Measurements from ENCODE around the gene PLAU. TPM values are rescaled to one million over a fixed set of nuclear protein-coding genes. Genes with fewer than 3 reads are reported as not detected.
"Not testable (repeated sequence)": the region's sequence is repeated elsewhere in the genome, so short reads cannot be mapped to it uniquely, and the experiment has no call there.

The PLAU gene
- polyA plus RNA-seq, 3 donors from 2014 or later = 0.08 TPM; not detected in 2

DNA sequence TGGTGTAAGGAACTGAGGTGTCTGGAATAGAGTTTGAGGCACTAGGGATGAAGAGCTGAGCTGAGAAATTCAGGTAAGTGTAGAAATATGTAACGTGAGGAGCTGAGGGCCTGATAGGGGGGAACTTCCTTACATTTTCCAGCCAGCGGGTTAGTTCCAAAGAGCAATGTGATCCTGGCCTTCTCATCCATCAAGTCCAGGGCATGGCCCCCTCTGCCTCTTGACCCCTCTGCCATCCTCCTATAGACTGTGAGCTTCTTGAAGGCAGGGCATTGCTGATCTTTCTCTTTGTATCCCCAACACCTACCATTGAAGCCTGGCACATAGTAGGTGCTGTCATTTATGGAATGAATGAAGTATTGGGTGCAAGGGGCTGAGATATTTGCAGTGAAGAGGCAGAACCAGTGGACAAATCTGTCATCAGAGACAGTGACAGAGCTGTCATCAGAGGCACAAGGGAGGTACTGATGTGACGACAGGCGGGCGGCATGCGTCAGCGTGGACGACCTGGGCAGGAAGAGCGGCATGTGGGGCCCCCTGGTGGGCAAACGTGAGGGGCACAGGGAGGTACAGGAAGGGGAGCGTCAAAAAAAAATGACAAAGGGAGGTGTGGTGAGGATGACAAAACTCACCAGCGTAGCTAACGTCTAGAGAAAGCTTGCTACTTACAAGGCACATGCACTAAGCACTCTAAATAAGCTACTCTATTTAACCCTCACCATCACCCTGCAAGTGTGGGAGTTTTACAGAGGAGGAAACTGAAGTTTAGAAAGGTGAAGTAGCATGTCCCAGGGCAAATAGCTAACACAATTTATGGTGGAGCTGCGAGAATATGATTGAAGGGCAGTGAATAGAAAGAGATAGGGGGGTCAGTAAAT is 31.4 kb upstream of the PLAU start:
- no peaks in the 10 kb centered on the region for H3K9me3 Mint-ChIP-seq
- peak; percentile 93 to 96 (median 94) for DNase-seq
- H3K36me3 Mint-ChIP-seq = no peaks in the 10 kb centered on the region
- peak overlapping the region; percentile 68 to 96 (median 87) for H3K27ac Mint-ChIP-seq
- peaks cover 2 to 11% (median 5%) of the 10 kb centered on the region in 3 donors for H3K27me3 Mint-ChIP-seq (ENCODE audit: low read depth in 3 of 3)
- H3K4me1 Mint-ChIP-seq = peaks cover 19 to 25% of the 10 kb centered on the region in 2 donors
- H3K4me3 Mint-ChIP-seq = peak overlapping the region in 2 of 5 donors; percentile 2 to 42

DNA sequence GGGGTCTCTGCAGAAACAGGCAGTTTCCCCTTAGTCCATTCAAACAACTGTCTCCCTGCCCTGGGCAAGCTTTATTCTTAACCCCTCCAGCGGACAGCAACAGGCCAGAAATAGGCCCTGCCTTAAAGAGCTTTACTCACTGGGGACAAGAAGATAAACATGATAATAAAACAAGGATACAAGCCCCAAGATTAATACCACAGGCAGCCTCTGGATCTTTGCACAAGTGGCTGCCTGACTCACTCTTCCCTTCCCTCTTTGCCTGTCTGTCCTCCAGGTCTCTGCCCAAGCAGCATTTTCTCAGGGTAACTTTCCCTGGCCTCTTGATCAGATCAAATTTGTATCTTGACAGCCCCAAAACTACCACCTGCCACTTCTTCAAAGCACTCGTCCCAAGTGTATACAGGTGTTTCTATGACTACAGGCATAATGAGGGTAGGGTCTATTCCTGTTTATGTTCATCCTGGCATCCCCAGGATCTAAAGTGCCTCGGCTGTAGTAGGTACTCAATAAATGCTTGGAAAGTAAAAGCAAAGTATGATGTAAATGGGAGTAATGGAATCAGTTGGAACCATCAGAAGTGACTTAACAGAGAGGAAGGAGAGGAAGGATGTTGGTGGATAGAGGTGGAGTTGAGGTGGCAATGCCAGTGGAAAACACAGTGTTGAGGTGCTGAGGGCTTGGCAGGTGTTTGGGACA is 29.6 kb upstream of the PLAU start:
- no peak for DNase-seq
- no peak overlapping the region for H3K4me3 Mint-ChIP-seq
- peaks cover 2 to 6% (median 2%) of the 10 kb centered on the region in 3 donors for H3K27me3 Mint-ChIP-seq (ENCODE audit: low read depth in 3 of 3)
- no peaks in the 10 kb centered on the region for H3K9me3 Mint-ChIP-seq
- H3K4me1 Mint-ChIP-seq = peaks cover 17 to 23% of the 10 kb centered on the region in 2 donors
- H3K36me3 Mint-ChIP-seq = no peaks in the 10 kb centered on the region
- H3K27ac Mint-ChIP-seq = peak overlapping the region in 4 of 6 donors; percentile 4 to 81 (median 57)

DNA sequence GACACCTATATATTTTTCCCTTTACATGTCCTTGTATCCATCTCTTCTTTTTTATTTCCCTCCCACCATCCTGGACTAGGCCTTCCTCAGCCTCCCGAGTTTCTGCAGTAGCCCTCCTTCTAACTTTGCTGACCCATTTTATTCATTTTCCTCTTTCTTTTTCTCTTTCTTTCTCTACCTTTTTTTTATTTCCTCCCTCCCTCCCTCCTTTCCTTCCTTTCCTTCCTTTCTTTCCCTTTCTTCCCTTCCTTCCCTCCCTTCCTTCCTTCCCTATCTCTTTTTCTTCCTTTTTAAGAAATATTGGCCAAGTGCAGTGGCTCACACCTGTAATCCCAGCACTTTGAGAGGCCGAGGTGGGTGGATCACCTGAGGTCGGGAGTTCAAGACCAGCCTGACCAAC is 26.9 kb upstream of the PLAU start:
- H3K4me3 Mint-ChIP-seq = no peak overlapping the region
- H3K9me3 Mint-ChIP-seq = no peaks in the 10 kb centered on the region
- H3K4me1 Mint-ChIP-seq = peaks cover 18 to 21% of the 10 kb centered on the region in 2 donors
- H3K27ac Mint-ChIP-seq = no peak overlapping the region
- H3K27me3 Mint-ChIP-seq (ENCODE audit: low read depth in 3 of 3) = peaks cover 2 to 3% (median 2%) of the 10 kb centered on the region in 3 donors
- DNase-seq = no peak
- no peaks in the 10 kb centered on the region for H3K36me3 Mint-ChIP-seq

DNA sequence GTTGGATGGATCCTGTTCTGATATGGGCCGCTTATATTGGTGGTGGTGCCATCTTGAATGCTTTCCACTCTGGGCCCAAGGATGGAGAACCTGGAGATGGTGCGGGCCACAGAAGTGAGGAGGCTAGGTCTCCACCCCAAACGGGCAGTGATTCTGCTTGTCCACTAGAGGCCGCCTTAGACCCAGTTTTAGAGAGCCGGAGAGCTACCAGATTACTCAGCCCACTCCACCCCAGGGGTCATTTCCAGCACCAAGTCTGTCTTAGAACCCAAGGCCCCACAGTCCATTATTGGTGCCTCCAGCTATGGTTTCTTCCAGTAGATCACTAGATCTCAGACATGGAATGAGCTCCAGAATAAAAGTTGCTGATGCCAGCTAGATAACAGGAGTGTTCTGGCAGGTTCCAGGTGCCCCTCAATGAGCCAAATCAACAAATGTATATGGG is 24.8 kb upstream of the PLAU start:
- Mint-ChIP-seq H3K36me3 (no peaks in the 10 kb centered on the region), H3K4me3 (no peak overlapping the region), H3K9me3 (no peaks in the 10 kb centered on the region), H3K27me3 (ENCODE audit: low read depth in 3 of 3) (peaks cover 0 to 8% (median 2%) of the 10 kb centered on the region in 3 donors), H3K4me1 (peaks cover 6 to 7% of the 10 kb centered on the region in 2 donors), H3K27ac (peak overlapping the region in 1 of 6 donors; percentile 4)
- DNase-seq = peak; percentile 75 to 79 (median 76)

DNA sequence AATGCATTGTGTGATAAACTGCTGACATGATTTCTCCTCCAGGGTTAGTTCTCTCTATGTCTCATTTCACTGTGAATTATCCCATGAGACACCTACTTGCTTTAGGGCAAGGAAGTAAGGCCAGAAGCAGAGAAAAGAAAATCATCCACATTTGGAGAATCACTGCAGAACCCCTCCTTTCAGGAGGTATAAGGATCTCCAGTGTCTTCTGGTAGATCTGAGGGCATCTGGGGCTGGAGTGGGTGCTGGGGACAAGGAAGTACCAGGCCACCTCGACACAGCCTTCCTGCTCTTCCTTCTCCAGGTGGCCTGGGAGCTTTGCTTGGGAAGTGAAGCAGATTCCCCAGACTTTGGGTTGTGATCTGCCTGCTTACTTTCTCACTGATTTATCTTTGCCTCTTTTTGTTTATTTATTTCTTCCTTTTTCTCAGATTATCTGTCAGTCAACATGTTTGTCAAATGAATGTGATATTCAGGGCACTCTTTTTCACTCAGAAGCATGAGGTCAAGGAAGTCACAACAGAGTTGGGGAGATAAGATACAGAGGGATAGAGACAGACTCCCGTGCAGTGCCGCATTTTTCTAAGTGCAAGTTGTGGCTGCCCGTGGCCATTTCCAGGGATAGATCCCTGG is 24.2 kb upstream of the PLAU start:
- no peak for DNase-seq
- H3K4me3 Mint-ChIP-seq = no peak overlapping the region
- H3K27me3 Mint-ChIP-seq (ENCODE audit: low read depth in 3 of 3) = peaks cover 0 to 8% (median 0%) of the 10 kb centered on the region in 3 donors
- H3K9me3 Mint-ChIP-seq = no peaks in the 10 kb centered on the region
- H3K36me3 Mint-ChIP-seq = no peaks in the 10 kb centered on the region
- no peak overlapping the region for H3K27ac Mint-ChIP-seq
- H3K4me1 Mint-ChIP-seq = peaks cover 6 to 7% of the 10 kb centered on the region in 2 donors

DNA sequence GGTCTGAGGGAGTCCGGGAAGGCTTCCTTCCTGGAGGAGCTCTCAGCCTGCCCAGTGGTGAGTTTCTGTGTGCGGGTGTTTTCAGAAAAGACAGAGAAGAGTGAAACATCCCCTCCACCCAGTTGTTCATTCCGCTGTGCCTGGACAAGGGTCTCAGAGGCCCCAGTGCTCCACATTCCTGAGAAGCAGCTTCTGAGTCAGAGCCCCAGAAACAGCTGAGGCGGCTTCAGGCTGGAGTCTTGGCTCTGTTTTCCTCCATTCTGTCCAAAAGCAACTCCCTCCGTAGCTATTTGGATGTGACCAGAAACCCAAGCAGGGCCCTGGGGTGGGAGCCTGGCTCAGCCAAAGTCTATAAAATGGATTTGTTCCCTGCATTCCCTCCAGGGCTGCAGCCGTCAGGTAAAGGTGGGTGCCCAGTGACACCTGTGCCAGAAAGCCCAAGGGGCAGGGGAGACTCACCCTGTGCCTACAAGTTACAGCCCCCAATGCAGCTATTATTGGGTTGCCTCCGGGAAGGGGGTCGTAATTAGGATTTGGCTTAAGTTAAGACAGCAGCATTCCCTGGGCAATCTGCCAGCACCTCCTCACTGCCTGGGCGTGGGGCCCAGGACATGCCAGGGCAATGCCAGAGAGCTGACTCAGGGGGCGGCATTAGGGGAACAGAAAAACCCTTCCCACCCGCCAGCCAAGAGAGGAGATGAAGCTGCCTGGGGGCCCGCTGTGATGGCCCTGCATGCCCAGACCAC is 23.5 kb upstream of the PLAU start:
- DNase-seq = no peak
- H3K9me3 Mint-ChIP-seq = no peaks in the 10 kb centered on the region
- peaks cover 6 to 7% of the 10 kb centered on the region in 2 donors for H3K4me1 Mint-ChIP-seq
- H3K27ac Mint-ChIP-seq = no peak overlapping the region
- peaks cover 0 to 8% (median 0%) of the 10 kb centered on the region in 3 donors for H3K27me3 Mint-ChIP-seq (ENCODE audit: low read depth in 3 of 3)
- no peaks in the 10 kb centered on the region for H3K36me3 Mint-ChIP-seq
- H3K4me3 Mint-ChIP-seq = no peak overlapping the region

DNA sequence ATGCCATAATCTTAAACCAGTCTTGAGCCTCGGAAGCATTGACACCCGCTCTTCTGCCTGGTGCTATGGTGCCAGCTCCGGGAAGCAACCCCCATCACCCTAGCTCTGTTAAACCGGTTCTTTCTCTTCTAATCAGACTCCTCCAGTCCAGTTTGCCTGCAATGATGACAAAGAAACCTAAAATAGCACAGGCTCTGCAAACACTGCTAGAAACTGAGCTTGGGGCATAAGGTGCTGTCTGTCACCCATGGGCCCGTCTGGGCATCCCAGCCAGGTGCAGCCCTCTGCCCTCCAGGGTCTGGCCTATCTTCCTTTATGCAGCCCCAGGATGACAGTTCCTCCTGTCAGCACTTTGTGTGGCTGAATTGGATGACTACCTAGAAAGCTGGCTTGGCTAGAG is 22.4 kb upstream of the PLAU start:
- no peak overlapping the region for H3K27ac Mint-ChIP-seq
- H3K27me3 Mint-ChIP-seq (ENCODE audit: low read depth in 3 of 3) = peaks cover 0 to 11% (median 1%) of the 10 kb centered on the region in 3 donors
- no peak for DNase-seq
- peaks cover 6 to 7% of the 10 kb centered on the region in 2 donors for H3K4me1 Mint-ChIP-seq
- H3K4me3 Mint-ChIP-seq = peak overlapping the region in 1 of 5 donors; percentile 15
- no peaks in the 10 kb centered on the region for H3K36me3 Mint-ChIP-seq
- no peaks in the 10 kb centered on the region for H3K9me3 Mint-ChIP-seq

DNA sequence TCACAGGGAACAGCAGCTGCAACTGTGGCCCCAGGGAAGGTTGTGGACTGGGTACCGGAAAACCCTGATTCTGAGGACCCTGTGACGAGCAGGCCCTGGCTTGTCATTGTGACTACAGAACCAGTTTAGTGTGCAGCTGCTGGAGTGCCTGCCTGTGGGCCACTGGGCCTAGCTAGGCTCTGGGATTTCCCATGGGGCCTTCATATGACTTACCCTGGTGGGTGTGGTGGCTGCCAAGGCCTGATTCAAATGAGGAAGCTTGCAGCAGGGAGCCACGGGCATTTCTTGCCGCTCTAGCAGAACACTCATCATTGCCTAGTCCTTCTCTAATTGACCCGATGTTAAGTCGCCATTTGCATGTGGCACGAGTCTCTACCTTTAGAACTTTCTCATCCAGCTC is 21.9 kb upstream of the PLAU start:
- Mint-ChIP-seq H3K27ac (no peak overlapping the region), H3K27me3 (ENCODE audit: low read depth in 3 of 3) (peaks cover 0 to 11% (median 1%) of the 10 kb centered on the region in 3 donors), H3K36me3 (no peaks in the 10 kb centered on the region), H3K4me1 (peaks cover 7 to 11% of the 10 kb centered on the region in 2 donors), H3K4me3 (no peak overlapping the region), H3K9me3 (no peaks in the 10 kb centered on the region)
- DNase-seq = no peak

DNA sequence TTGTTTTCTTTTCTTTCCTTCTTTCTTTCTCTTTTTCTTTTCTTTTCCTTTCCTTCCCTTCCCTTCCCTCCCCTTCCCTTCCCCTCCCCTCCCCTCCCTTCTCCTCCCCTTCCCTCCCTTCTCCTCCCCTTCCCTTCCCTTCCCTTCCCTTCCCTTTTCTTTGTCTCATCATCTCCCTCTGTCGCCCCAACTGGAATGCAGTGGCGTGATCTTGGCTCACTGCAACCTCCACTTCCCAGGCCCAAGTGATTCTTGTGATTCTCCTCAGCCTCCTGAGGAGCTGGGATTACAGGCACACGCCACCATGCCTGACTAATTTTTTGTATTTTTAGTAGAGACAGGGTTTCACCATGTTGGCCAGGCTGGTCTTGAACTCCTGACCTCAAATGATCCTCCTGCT is 21.5 kb upstream of the PLAU start:
- H3K4me3 Mint-ChIP-seq, H3K27ac Mint-ChIP-seq, H3K9me3 Mint-ChIP-seq, DNase-seq, H3K36me3 Mint-ChIP-seq: not testable (repeated sequence)
- peaks cover 11 to 15% of the 10 kb centered on the region in 2 donors for H3K4me1 Mint-ChIP-seq
- H3K27me3 Mint-ChIP-seq (ENCODE audit: low read depth in 3 of 3) = peaks cover 0 to 11% (median 1%) of the 10 kb centered on the region in 3 donors

DNA sequence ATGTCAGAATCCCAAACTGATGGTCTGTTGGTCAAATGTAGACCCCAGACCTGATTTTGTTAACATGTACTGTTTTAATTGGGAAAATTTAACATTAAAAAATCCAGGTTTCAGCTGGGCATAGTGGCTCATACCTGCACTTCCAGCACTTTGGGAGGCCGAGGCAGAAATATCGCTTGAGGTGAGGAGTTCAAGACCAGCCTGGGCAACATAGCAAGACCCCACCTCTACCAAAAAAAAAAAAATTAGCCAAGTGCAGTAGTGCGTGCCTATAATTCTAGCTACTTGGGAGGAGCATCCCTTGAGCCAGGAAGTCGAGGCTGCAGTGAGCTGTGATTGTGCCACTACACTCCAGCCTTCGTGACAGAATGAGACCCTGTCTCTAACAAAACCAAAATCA is 20.7 kb upstream of the PLAU start:
- no peaks in the 10 kb centered on the region for H3K36me3 Mint-ChIP-seq
- H3K4me3 Mint-ChIP-seq = no peak overlapping the region
- peaks cover 0 to 11% (median 4%) of the 10 kb centered on the region in 3 donors for H3K27me3 Mint-ChIP-seq (ENCODE audit: low read depth in 3 of 3)
- peaks cover 17 to 24% of the 10 kb centered on the region in 2 donors for H3K4me1 Mint-ChIP-seq
- DNase-seq = no peak
- no peak overlapping the region for H3K27ac Mint-ChIP-seq
- no peaks in the 10 kb centered on the region for H3K9me3 Mint-ChIP-seq

DNA sequence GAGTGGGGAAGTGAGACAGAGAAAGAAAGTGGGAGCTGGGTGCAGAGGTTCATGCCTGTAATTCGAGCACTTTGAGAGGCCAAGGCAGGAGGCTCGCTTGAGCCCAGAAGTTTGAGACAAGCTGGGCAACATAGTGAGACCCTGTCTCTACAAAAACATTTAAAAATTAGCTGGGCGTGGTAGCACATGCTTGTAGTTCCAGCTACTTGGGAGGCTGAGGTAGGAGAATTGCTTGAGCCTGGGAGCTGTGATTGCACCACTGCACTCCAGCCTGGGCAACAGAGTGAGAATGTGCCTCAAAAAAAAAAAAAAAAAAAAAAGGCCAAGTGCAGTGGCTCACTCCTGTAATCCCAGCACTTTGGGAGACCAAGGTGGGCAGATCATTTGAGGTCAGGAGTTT is 20.1 kb upstream of the PLAU start:
- H3K36me3 Mint-ChIP-seq, H3K27ac Mint-ChIP-seq, H3K4me3 Mint-ChIP-seq, DNase-seq, H3K9me3 Mint-ChIP-seq: not testable (repeated sequence)
- Mint-ChIP-seq H3K4me1 (peaks cover 18 to 23% of the 10 kb centered on the region in 2 donors), H3K27me3 (ENCODE audit: low read depth in 3 of 3) (peaks cover 2 to 11% (median 4%) of the 10 kb centered on the region in 3 donors)

DNA sequence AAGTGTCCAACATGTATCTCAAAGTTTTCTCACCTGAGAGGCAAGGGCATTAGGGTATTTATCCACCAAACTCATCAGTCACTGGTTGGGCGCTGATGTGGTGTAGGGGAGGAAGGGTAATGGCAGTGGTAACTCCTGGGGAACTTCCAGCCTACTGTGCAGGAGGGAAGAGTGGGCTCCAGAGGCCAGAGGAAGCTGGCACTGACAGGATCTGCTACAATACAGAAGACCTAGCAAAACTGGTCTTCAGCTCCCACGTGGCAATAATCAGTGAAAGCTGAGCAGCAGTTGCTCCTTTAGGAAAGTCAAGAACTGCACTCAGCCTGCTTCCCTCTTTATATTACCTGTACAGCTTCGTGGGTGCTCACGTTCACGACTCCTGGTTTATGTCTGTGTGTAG is 19.4 kb upstream of the PLAU start:
- no peak for DNase-seq
- Mint-ChIP-seq H3K36me3 (no peaks in the 10 kb centered on the region), H3K9me3 (no peaks in the 10 kb centered on the region), H3K27ac (no peak overlapping the region), H3K4me1 (peaks cover 13 to 17% of the 10 kb centered on the region in 2 donors), H3K27me3 (ENCODE audit: low read depth in 3 of 3) (peaks cover 2 to 11% (median 4%) of the 10 kb centered on the region in 3 donors), H3K4me3 (no peak overlapping the region)
